Measurements from ENCODE around the gene SPAG16.
"Not testable (repeated sequence)": the region's sequence is repeated elsewhere in the genome, so short reads cannot be mapped to it uniquely, and the experiment has no call there.

The SPAG16 gene

GRCh38 chr2:213271947-213272346 lies 12.3 kb upstream of the SPAG16 start:
- no peak for DNase-seq (ENCODE audit: low read depth, low spot score)

GRCh38 chr2:213274143-213274542 lies 10.1 kb upstream of the SPAG16 start:
- DNase-seq (ENCODE audit: low read depth, low spot score): no peak

- DNase-seq (ENCODE audit: low read depth, low spot score): no peak
Measured at GRCh38 chr2:213275265-213275664, 9.0 kb upstream of the SPAG16 start.

- DNase-seq (ENCODE audit: low read depth, low spot score): not testable (repeated sequence)
Measured at GRCh38 chr2:213277134-213277533, 7.1 kb upstream of the SPAG16 start.

- DNase-seq (ENCODE audit: low read depth, low spot score): no peak
Measured at GRCh38 chr2:213279116-213279620, 5.1 kb upstream of the SPAG16 start.

- no peak for DNase-seq (ENCODE audit: low read depth, low spot score)
Measured at GRCh38 chr2:213279971-213280370, 4.3 kb upstream of the SPAG16 start.

GRCh38 chr2:213281156-213281555 lies 3.1 kb upstream of the SPAG16 start:
- no peak for DNase-seq (ENCODE audit: low read depth, low spot score)

- no peak for DNase-seq (ENCODE audit: low read depth, low spot score)
Measured at GRCh38 chr2:213285404-213285803, 1.1 kb downstream of the SPAG16 start.

- no peak for DNase-seq (ENCODE audit: low read depth, low spot score)
Measured at GRCh38 chr2:213286161-213286560, 1.9 kb downstream of the SPAG16 start.

- no peak for DNase-seq (ENCODE audit: low read depth, low spot score)
Measured at GRCh38 chr2:213288913-213289700, 4.8 kb downstream of the SPAG16 start.

GRCh38 chr2:213290501-213290900 lies 6.2 kb downstream of the SPAG16 start:
- no peak for DNase-seq (ENCODE audit: low read depth, low spot score)

- DNase-seq (ENCODE audit: low read depth, low spot score): no peak
Measured at GRCh38 chr2:213296270-213296669, 12.0 kb downstream of the SPAG16 start.

GRCh38 chr2:213306316-213306942 lies 22.2 kb downstream of the SPAG16 start:
- DNase-seq (ENCODE audit: low read depth, low spot score): no peak

GRCh38 chr2:213315168-213315876 lies 31.1 kb downstream of the SPAG16 start:
- no peak for DNase-seq (ENCODE audit: low read depth, low spot score)

- DNase-seq (ENCODE audit: low read depth, low spot score): no peak
Measured at GRCh38 chr2:213316001-213316735, 31.9 kb downstream of the SPAG16 start.

GRCh38 chr2:213317929-213318328 lies 33.7 kb downstream of the SPAG16 start:
- no peak for DNase-seq (ENCODE audit: low read depth, low spot score)

GRCh38 chr2:213320604-213321003 lies 36.3 kb downstream of the SPAG16 start:
- DNase-seq (ENCODE audit: low read depth, low spot score): no peak

GRCh38 chr2:213336253-213336770 lies 52.0 kb downstream of the SPAG16 start:
- no peak for DNase-seq (ENCODE audit: low read depth, low spot score)

GRCh38 chr2:213353419-213353818 lies 69.2 kb downstream of the SPAG16 start:
- DNase-seq (ENCODE audit: low read depth, low spot score): no peak

- DNase-seq (ENCODE audit: low read depth, low spot score): no peak
Measured at GRCh38 chr2:213376644-213377043, 92.4 kb downstream of the SPAG16 start.

GRCh38 chr2:213407027-213407426 lies 122.8 kb downstream of the SPAG16 start:
- not testable (repeated sequence) for DNase-seq (ENCODE audit: low read depth, low spot score)

Measured in ELF-1 (cell line).